Mesothelial cell of epicardium (in vitro differentiated cells): ENCODE results near the gene SUMF1. TPM values are rescaled to one million over a fixed set of nuclear protein-coding genes. Genes with fewer than 3 reads are reported as not detected.

ENCODE experiments used
- DNase-seq, 2 experiments: peaks; one replicate each; pipeline ENCODE4 v3.0.0; 2021; ENCODE audit warnings: low spot score in 2 of 2; ENCODE audit not compliant: unreplicated experiment in 2 of 2
- H3K27ac Mint-ChIP-seq: 2 replicates; pipeline ENCODE4 v1.8.0; 2021; ENCODE audit warnings: mixed read lengths
- H3K27me3 Mint-ChIP-seq: 2 replicates; pipeline ENCODE4 v1.8.0; 2021; ENCODE audit warnings: low read depth, mixed read lengths
- H3K36me3 Mint-ChIP-seq: 2 replicates; pipeline ENCODE4 v1.8.0; 2021; ENCODE audit warnings: mixed read lengths
- H3K4me1 Mint-ChIP-seq: 2 replicates; pipeline ENCODE4 v1.8.0; 2021; ENCODE audit warnings: mixed read lengths
- H3K4me3 Mint-ChIP-seq: 2 replicates; pipeline ENCODE4 v1.8.0; 2021; ENCODE audit warnings: mild to moderate bottlenecking, moderate library complexity, mixed read lengths
- H3K9me3 Mint-ChIP-seq: 2 replicates; pipeline ENCODE4 v1.8.0; 2021; ENCODE audit warnings: mixed read lengths
- total RNA-seq: library from RNA; stranded (reverse); gene quantifications from 3 replicates; pipeline ENCODE4 v1.2.1, GENCODE V29; 2021
- TF ChIP-seq, protein P1 (sequence below): fragments of 200-600 bp; sonication (generic); IDR thresholded peaks from one replicate; pipeline ENCODE4 v1.5.0; 2021; ENCODE audit warnings: antibody characterized with exemption; ENCODE audit not compliant: unreplicated experiment

SUMF1 gene
- total RNA-seq, 1 donor from 2014 or later, result 28.7 TPM

DNA sequence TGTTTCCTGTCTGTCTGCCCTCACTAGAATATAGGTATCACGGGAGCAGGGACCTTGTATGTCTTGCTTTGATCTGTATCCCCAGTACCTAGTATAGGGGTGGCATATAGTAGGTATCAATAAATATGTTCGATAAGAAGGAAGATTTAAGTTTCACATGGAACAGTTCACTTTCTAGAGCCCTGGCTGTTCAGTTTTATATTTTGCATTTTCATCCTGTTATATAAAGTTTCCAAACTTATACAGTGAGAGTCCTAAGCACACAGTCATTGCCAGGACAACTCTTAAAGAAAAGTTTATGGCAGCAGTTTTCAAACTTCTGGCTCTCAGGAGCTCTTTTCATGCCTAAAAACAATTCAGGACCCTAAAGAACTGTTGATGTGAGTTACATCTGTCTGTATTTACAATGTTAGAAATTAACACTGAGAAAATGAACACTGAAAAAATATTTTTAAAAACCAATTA lies 39.5 kb upstream of the SUMF1 start:
- Mint-ChIP-seq H3K9me3 (no peaks in the 10 kb centered on the region), H3K36me3 (no peaks in the 10 kb centered on the region), H3K4me3 (no peak overlapping the region), H3K4me1 (peaks cover 25% of the 10 kb centered on the region), H3K27ac (no peak overlapping the region), H3K27me3 (peaks cover 11% of the 10 kb centered on the region)
- DNase-seq, result no peak
- TF ChIP-seq, protein P1, sequence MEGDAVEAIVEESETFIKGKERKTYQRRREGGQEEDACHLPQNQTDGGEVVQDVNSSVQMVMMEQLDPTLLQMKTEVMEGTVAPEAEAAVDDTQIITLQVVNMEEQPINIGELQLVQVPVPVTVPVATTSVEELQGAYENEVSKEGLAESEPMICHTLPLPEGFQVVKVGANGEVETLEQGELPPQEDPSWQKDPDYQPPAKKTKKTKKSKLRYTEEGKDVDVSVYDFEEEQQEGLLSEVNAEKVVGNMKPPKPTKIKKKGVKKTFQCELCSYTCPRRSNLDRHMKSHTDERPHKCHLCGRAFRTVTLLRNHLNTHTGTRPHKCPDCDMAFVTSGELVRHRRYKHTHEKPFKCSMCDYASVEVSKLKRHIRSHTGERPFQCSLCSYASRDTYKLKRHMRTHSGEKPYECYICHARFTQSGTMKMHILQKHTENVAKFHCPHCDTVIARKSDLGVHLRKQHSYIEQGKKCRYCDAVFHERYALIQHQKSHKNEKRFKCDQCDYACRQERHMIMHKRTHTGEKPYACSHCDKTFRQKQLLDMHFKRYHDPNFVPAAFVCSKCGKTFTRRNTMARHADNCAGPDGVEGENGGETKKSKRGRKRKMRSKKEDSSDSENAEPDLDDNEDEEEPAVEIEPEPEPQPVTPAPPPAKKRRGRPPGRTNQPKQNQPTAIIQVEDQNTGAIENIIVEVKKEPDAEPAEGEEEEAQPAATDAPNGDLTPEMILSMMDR, result no peak

DNA sequence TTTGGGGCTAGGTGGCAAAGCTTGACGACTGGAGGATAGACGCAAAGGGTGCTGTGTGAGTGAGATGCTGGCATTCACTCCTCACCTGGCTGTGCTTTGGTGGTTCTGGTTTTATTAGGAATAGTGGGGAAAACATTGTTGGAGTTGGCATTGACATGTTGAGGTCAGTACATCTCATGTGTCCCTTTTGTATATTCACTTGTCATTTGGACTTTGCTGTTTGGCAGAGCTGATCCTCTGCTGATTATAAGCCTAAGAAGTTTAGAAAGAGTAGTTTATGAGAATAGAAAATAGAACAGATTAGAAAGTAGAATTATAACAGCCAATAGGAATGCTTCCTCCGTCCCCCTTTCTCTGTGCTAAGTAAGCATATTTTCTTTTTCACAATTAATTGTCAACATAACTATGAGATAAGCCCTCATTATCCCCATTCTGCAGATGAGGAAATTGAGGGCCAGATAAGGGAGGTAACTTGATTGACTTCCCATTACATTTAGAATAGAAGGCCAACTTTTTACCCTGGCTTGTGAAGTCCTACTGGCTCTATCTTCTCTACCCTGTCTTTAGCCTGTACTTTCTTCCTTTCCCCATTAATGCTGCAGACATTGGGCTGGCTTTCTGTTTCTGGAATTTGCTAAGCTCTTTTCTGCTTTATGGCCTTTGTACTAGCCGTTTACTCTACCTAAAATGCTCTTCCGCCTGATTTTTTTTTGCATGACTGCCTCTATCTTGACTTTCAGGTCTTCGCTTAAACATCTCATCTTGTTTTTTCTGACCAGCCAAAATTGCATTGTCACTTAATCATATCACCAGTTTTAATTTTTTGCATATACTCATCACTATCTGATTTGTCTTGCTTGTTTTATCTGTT lies 38.9 kb upstream of the SUMF1 start:
- no peaks in the 10 kb centered on the region for H3K36me3 Mint-ChIP-seq
- H3K27me3 Mint-ChIP-seq, result peaks cover 9% of the 10 kb centered on the region
- no peak overlapping the region for H3K27ac Mint-ChIP-seq
- no peak for DNase-seq
- no peaks in the 10 kb centered on the region for H3K9me3 Mint-ChIP-seq
- peaks cover 25% of the 10 kb centered on the region for H3K4me1 Mint-ChIP-seq
- TF ChIP-seq, protein P1, result no peak
- no peak overlapping the region for H3K4me3 Mint-ChIP-seq

DNA sequence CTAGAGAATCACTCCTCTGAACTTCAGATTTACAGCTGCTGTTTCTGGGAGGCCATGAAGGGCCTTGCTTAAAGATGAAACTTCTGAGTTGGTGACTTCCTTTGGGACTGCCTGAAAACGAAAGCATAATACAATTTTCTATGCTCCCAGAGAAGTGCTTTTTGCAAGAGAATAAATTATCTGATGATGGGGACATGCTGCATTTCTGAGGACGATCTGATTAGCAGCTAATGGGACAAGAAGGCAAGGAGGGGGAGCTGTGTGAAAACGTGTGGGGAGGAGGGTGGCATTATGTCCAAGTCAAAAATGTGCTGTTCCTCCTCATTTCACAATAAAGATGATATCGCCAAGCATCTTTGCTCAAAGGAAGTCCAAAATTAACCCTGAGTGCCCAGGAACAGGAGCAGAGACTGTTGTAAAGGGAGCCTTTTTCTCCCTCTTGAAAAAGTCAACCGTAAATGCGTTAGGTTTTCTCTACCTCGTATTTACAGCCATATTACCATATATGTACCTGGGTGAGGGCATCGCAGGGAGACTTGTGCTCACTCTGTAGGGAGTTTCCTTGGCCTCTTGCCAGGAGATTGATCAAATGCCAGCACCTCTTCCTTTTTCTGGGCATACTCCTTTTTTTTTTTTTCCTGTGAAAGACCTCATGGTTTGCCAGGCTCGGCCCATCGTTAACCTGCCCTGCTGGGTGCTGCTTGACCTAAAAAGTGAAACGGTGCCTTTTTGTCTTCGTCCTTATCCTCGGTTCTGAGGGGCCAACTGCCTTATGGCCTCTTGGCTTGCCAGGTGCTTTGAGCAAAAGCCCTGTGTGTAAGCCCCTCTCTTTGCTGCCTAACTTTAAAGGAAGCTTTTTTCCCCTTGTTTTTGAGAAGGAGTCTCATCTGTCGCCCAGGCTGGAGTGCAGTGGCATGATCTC lies 37.5 kb upstream of the SUMF1 start:
- Mint-ChIP-seq H3K27me3 (peaks cover 4% of the 10 kb centered on the region), H3K27ac (peak overlapping the region; percentile 7), H3K4me3 (no peak overlapping the region), H3K4me1 (peaks cover 25% of the 10 kb centered on the region), H3K9me3 (no peaks in the 10 kb centered on the region), H3K36me3 (no peaks in the 10 kb centered on the region)
- TF ChIP-seq, protein P1, result no peak
- DNase-seq, result no peak

DNA sequence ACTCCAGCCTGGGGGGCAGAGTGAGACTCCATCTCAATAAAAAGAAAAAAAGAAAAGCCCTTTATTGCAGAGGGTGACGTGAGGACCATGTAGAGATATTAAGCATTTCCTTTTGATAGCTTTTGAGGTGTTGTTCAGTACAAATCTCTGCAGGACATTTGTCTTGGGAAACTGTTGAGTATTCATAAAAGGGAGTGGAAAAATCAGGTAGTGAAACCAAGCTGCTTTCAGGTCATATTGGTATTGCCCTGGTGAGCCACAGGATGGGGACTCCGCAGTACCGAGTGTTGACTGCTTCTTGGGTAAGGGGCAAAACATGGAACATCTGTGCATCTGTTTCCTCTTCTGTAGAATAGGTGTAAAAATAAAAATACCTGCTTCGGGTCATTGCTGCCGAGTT lies 36.0 kb upstream of the SUMF1 start:
- H3K4me3 Mint-ChIP-seq, result no peak overlapping the region
- H3K4me1 Mint-ChIP-seq, result peaks cover 20% of the 10 kb centered on the region
- no peak overlapping the region for H3K27ac Mint-ChIP-seq
- no peaks in the 10 kb centered on the region for H3K36me3 Mint-ChIP-seq
- peaks cover 9% of the 10 kb centered on the region for H3K27me3 Mint-ChIP-seq
- H3K9me3 Mint-ChIP-seq, result no peaks in the 10 kb centered on the region
- DNase-seq, result no peak
- TF ChIP-seq, protein P1, result no peak

DNA sequence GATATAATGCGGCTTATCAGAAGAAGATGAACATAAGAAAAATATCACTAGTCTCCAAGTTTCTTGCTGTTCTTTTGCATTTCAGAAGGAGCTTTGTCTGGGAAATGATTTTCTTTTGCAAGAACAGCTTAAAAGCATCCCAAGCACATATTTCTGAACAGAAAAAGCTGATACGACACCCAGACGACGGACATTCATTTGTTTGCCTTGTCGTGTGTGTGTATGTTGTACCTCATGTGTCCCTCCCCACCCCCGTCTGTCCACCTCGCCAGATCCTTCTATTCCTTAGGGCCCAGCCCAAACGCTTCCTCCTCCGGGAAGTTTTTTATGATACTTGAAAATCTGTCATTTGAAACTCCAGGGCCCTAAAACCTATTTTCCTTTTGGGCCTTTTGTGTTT lies 34.9 kb upstream of the SUMF1 start:
- H3K27me3 Mint-ChIP-seq, result peaks cover 15% of the 10 kb centered on the region
- H3K4me3 Mint-ChIP-seq, result no peak overlapping the region
- H3K36me3 Mint-ChIP-seq, result no peaks in the 10 kb centered on the region
- peaks cover 11% of the 10 kb centered on the region for H3K4me1 Mint-ChIP-seq
- no peak for DNase-seq
- TF ChIP-seq, protein P1, result no peak
- no peaks in the 10 kb centered on the region for H3K9me3 Mint-ChIP-seq
- no peak overlapping the region for H3K27ac Mint-ChIP-seq
